Ishikawa (cell line): ENCODE data around the gene CEP350.

ENCODE experiments used
- CEBPB ChIP-seq: IDR thresholded peaks from 2 replicates; pipeline ENCODE4 v1.6.1; 2012
- CREB1 ChIP-seq: IDR thresholded peaks from 2 replicates; pipeline ENCODE4 v1.6.1; 2012; ENCODE audit warnings: low read depth
- EGR1 ChIP-seq: IDR thresholded peaks from 2 replicates; pipeline ENCODE4 v1.6.1; 2012
- EP300 ChIP-seq: IDR thresholded peaks from 2 replicates; pipeline ENCODE4 v1.6.1; 2012; ENCODE audit warnings: borderline replicate concordance
- FOXM1 ChIP-seq: IDR thresholded peaks from 2 replicates; pipeline ENCODE4 v1.6.1; 2012; ENCODE audit warnings: low read depth, borderline replicate concordance
- NFIC ChIP-seq: IDR thresholded peaks from 2 replicates; pipeline ENCODE4 v1.6.1; 2012
- RAD21 ChIP-seq: IDR thresholded peaks from 2 replicates; pipeline ENCODE4 v1.6.1; 2012; ENCODE audit warnings: low read depth
- TAF1 ChIP-seq: IDR thresholded peaks from 2 replicates; pipeline ENCODE4 v1.6.1; 2012; ENCODE audit warnings: low read depth, mild to moderate bottlenecking
- TCF12 ChIP-seq: IDR thresholded peaks from 2 replicates; pipeline ENCODE4 v1.6.1; 2012; ENCODE audit warnings: low read depth
- TEAD4 ChIP-seq: IDR thresholded peaks from 2 replicates; pipeline ENCODE4 v1.6.1; 2012
- YY1 ChIP-seq: IDR thresholded peaks from 2 replicates; pipeline ENCODE4 v1.6.1; 2012; ENCODE audit warnings: low read depth
- ZBTB7A ChIP-seq: IDR thresholded peaks from 2 replicates; pipeline ENCODE4 v1.6.1; 2012; ENCODE audit warnings: low read depth
- TF ChIP-seq, protein P1 (sequence below): IDR thresholded peaks from 2 replicates; pipeline ENCODE4 v1.6.1; 2012; ENCODE audit warnings: low read depth, mild to moderate bottlenecking
- TF ChIP-seq, protein P2 (sequence below): IDR thresholded peaks from 2 replicates; pipeline ENCODE4 v1.6.1; 2012
- TF ChIP-seq, protein P3 (sequence below): IDR thresholded peaks from 2 replicates; pipeline ENCODE4 v1.6.1; 2012

Gene CEP350

DNA sequence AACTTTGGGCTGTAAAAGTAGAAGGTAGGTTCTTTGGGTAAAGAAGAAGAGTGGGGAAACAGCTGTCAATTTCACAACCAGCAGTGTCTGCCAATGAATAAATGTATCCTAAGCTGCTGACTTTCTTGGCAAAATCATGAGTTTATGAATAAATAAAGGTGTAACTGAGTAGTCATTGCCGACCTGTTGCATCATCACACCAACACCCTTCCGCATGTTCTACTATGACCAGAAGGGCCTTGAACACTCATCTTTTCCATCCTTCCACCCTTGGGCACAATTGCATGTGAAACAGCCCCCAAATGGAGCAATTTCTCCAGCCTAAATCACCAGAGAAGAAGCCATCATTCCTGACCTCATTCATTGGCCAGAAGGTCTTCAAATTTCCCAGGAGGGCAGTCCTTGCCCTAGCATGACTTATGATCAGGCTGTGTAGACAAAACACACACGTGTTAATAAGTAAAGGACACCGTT lies 168.9 kb downstream of the CEP350 start:
- no peak for TF ChIP-seq CREB1
- no peak for TF ChIP-seq NFIC

DNA sequence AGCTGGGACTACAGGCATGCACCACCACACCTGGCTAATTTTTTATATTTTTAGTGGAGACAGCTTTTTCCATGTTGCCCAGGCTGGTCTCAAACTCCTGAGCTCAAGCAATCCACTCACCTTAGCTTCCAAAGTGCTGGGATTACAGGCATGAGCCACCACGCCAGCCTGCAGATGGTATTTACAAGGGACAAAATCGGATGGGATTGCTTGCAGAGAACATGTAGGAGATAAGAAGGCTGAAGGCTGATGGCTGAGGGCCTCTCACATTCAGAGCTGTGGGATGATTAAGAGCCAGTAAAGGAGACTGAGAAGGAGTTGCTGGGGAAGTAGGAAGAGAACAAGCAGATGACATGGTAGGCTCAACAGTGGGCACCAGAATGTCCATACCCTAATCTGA lies 176.0 kb downstream of the CEP350 start:
- TF ChIP-seq TCF12, result no peak
- TF ChIP-seq ZBTB7A, result no peak
- TF ChIP-seq, protein P1, sequence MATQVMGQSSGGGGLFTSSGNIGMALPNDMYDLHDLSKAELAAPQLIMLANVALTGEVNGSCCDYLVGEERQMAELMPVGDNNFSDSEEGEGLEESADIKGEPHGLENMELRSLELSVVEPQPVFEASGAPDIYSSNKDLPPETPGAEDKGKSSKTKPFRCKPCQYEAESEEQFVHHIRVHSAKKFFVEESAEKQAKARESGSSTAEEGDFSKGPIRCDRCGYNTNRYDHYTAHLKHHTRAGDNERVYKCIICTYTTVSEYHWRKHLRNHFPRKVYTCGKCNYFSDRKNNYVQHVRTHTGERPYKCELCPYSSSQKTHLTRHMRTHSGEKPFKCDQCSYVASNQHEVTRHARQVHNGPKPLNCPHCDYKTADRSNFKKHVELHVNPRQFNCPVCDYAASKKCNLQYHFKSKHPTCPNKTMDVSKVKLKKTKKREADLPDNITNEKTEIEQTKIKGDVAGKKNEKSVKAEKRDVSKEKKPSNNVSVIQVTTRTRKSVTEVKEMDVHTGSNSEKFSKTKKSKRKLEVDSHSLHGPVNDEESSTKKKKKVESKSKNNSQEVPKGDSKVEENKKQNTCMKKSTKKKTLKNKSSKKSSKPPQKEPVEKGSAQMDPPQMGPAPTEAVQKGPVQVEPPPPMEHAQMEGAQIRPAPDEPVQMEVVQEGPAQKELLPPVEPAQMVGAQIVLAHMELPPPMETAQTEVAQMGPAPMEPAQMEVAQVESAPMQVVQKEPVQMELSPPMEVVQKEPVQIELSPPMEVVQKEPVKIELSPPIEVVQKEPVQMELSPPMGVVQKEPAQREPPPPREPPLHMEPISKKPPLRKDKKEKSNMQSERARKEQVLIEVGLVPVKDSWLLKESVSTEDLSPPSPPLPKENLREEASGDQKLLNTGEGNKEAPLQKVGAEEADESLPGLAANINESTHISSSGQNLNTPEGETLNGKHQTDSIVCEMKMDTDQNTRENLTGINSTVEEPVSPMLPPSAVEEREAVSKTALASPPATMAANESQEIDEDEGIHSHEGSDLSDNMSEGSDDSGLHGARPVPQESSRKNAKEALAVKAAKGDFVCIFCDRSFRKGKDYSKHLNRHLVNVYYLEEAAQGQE, result no peak
- no peak for TF ChIP-seq RAD21
- TF ChIP-seq, protein P2, sequence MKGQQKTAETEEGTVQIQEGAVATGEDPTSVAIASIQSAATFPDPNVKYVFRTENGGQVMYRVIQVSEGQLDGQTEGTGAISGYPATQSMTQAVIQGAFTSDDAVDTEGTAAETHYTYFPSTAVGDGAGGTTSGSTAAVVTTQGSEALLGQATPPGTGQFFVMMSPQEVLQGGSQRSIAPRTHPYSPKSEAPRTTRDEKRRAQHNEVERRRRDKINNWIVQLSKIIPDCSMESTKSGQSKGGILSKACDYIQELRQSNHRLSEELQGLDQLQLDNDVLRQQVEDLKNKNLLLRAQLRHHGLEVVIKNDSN, result no peak
- no peak for TF ChIP-seq TAF1
- no peak for TF ChIP-seq YY1
- TF ChIP-seq TEAD4, result no peak
- TF ChIP-seq, protein P3, sequence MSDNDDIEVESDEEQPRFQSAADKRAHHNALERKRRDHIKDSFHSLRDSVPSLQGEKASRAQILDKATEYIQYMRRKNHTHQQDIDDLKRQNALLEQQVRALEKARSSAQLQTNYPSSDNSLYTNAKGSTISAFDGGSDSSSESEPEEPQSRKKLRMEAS, result no peak
- TF ChIP-seq NFIC, result no peak
- no peak for TF ChIP-seq CEBPB
- no peak for TF ChIP-seq FOXM1

DNA sequence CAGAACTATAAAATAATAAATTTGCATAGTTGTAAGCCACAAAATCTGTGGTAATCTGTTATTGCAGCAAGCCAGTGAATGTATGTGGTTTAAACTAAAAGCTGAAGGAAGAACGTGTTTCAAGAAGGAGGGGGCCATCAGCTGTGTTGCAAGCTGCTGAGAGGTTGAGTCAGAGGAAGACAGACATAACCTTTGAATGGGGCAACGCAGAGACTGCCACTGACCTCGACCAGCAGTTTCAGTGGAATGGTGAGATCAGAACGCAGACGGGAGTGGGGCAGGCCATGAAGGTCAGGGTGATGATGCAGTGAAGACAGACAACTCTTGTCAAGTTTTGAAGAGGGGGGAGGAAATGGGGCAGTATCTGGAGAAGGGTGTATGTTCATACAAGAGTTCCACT lies 176.9 kb downstream of the CEP350 start:
- TF ChIP-seq TAF1, result no peak
- TF ChIP-seq RAD21, result no peak

DNA sequence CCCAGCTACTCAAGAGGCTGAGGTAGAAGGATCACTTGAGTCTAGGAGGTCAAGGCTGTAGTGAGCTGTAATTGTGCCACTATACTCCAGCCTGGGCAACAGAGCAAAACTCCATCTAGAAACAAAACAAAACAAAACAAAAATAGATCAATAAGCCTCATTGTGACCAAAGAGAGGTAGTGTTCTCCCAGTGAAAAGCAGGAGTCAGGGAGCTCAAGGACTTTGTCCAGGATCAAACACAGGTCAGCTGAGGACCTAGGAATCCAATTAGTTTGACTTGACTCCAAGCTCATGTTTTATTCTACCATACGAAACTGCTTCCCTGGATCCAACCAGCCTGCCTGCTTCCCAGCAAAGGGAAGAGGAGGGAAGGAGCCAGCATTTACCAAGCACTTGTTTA lies 178.6 kb downstream of the CEP350 start:
- no peak for TF ChIP-seq EGR1
- no peak for TF ChIP-seq FOXM1
- TF ChIP-seq CEBPB, result no peak
- no peak for TF ChIP-seq ZBTB7A
- TF ChIP-seq, protein P2, result no peak

DNA sequence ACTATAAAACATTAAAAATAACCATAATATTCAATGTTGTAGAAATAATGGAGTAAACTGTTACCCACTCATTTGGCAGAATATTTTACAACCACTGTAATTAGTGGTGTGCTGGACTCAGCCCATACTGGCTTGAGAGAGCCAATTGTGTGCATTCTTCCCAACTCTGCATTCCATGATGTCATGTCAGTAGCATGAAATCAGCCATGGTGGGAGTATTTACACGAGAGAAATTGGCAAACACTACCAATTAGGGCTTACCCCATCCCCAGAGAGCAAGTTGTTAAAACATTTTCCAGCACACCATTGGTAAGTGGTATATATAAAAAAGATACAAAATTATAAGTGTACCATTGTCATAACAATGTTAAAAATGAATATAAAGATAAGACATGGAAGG lies 180.9 kb downstream of the CEP350 start:
- TF ChIP-seq TAF1 (no peak), NFIC (no peak), RAD21 (no peak), ZBTB7A (no peak), FOXM1 (no peak), CEBPB (no peak), CREB1 (no peak), EGR1 (no peak), EP300 (no peak), TCF12 (no peak)
- TF ChIP-seq, protein P2, result no peak
- TF ChIP-seq, protein P3, result no peak

DNA sequence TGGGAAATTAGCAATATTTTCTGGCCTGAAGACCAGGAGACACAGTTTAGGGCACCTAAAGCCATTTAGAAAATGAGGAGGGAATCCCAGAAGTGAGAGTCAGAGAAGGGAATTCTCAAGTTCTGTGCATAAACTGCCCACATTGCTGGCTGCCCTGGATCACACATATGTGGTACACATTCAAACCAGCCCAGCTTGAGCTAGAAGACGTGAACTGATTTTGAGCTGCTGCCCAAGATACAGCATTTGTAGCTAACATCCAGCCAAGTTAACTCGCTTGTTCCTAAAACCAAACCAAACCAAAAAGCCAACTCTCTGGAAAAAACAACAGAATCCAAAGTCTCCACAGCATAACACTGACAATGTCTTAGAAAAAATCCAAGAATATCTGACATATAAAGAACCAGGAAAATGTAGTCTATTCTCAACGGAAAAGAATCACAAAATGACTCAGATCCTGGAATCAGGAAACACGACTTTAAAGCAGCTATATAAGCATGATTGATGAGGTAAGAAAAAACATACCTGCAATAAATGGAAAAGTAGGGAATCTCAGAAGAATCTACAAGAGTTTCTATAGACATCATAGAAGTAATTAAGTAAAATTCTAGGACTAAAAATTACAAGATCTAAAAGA lies 181.8 kb downstream of the CEP350 start:
- TF ChIP-seq ZBTB7A, result no peak
- TF ChIP-seq, protein P3, result no peak
- no peak for TF ChIP-seq YY1
- TF ChIP-seq, protein P1, result no peak
- TF ChIP-seq RAD21, result no peak
- TF ChIP-seq EGR1, result no peak
- TF ChIP-seq EP300, result no peak
- no peak for TF ChIP-seq FOXM1
